Measurements from ENCODE around the gene CRELD1. TPM values are rescaled to one million over a fixed set of nuclear protein-coding genes. Genes with fewer than 3 reads are reported as not detected.

CRELD1 gene
- total and polyA plus RNA-seq, 2 of the 13 experiments (the other 11 are each of a cell fraction or from before 2014, with no cell fraction given) = 27.1 to 61.9 TPM

GRCh38 chr3:9902372-9903237 is 31.0 kb upstream of the CRELD1 start, which contains the start of gene IL17RE (continued):
- no peak for TF ChIP-seq SCMH1 (CRISPR knock-in tag; IDR thresholded peaks at IDR 0.05; ENCODE audit: borderline replicate concordance)
- TF ChIP-seq CREBL2 (CRISPR knock-in tag; IDR thresholded peaks at IDR 0.05; ENCODE audit: borderline replicate concordance) = no peak
- TF ChIP-seq SKI (IDR thresholded peaks at IDR 0.05; ENCODE audit: partially characterized antibody) = no peak
- no peak for TF ChIP-seq ZNF75D (CRISPR knock-in tag; IDR thresholded peaks at IDR 0.05; ENCODE audit: borderline replicate concordance)
- no peak for TF ChIP-seq HOMEZ (CRISPR knock-in tag; IDR thresholded peaks at IDR 0.05; ENCODE audit: low read depth)
- TF ChIP-seq, protein P1, sequence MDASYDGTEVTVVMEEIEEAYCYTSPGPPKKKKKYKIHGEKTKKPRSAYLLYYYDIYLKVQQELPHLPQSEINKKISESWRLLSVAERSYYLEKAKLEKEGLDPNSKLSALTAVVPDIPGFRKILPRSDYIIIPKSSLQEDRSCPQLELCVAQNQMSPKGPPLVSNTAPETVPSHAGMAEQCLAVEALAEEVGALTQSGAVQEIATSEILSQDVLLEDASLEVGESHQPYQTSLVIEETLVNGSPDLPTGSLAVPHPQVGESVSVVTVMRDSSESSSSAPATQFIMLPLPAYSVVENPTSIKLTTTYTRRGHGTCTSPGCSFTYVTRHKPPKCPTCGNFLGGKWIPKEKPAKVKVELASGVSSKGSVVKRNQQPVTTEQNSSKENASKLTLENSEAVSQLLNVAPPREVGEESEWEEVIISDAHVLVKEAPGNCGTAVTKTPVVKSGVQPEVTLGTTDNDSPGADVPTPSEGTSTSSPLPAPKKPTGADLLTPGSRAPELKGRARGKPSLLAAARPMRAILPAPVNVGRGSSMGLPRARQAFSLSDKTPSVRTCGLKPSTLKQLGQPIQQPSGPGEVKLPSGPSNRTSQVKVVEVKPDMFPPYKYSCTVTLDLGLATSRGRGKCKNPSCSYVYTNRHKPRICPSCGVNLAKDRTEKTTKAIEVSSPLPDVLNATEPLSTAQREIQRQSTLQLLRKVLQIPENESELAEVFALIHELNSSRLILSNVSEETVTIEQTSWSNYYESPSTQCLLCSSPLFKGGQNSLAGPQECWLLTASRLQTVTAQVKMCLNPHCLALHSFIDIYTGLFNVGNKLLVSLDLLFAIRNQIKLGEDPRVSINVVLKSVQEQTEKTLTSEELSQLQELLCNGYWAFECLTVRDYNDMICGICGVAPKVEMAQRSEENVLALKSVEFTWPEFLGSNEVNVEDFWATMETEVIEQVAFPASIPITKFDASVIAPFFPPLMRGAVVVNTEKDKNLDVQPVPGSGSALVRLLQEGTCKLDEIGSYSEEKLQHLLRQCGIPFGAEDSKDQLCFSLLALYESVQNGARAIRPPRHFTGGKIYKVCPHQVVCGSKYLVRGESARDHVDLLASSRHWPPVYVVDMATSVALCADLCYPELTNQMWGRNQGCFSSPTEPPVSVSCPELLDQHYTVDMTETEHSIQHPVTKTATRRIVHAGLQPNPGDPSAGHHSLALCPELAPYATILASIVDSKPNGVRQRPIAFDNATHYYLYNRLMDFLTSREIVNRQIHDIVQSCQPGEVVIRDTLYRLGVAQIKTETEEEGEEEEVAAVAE (CRISPR knock-in tag; IDR thresholded peaks at IDR 0.05; ENCODE audit: borderline replicate concordance) = no peak
- no peak for TF ChIP-seq TBP (CRISPR knock-in tag; IDR thresholded peaks at IDR 0.05)
- TF ChIP-seq ZNF12 (CRISPR knock-in tag; IDR thresholded peaks at IDR 0.05) = peak; percentile 65; the same call in 1 of the 2 replicates
- no peak for TF ChIP-seq ZBTB43 (CRISPR knock-in tag; conservative IDR thresholded peaks at IDR 0.05)
- TF ChIP-seq ZNF670 (CRISPR knock-in tag; IDR thresholded peaks at IDR 0.05; ENCODE audit: borderline replicate concordance) = no peak
- no peak for TF ChIP-seq RORA (CRISPR knock-in tag; IDR thresholded peaks at IDR 0.05)
- TF ChIP-seq KLF13 (CRISPR knock-in tag; IDR thresholded peaks at IDR 0.05) = no peak
- 0 out of 2 replicates have a peak, but pooled peaks have one; percentile 6 for TF ChIP-seq PAX8 (CRISPR knock-in tag; IDR thresholded peaks at IDR 0.05; ENCODE audit: borderline replicate concordance)
- TF ChIP-seq, protein P2, sequence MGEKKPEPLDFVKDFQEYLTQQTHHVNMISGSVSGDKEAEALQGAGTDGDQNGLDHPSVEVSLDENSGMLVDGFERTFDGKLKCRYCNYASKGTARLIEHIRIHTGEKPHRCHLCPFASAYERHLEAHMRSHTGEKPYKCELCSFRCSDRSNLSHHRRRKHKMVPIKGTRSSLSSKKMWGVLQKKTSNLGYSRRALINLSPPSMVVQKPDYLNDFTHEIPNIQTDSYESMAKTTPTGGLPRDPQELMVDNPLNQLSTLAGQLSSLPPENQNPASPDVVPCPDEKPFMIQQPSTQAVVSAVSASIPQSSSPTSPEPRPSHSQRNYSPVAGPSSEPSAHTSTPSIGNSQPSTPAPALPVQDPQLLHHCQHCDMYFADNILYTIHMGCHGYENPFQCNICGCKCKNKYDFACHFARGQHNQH (CRISPR knock-in tag; IDR thresholded peaks at IDR 0.05) = peak; percentile 15; the same call in 1 of the 2 replicates
- TF ChIP-seq ARHGAP35 (CRISPR knock-in tag; IDR thresholded peaks at IDR 0.05; ENCODE audit: borderline replicate concordance) = 0 out of 2 replicates have a peak, but pooled peaks have one; percentile 25
- TF ChIP-seq, protein P3, sequence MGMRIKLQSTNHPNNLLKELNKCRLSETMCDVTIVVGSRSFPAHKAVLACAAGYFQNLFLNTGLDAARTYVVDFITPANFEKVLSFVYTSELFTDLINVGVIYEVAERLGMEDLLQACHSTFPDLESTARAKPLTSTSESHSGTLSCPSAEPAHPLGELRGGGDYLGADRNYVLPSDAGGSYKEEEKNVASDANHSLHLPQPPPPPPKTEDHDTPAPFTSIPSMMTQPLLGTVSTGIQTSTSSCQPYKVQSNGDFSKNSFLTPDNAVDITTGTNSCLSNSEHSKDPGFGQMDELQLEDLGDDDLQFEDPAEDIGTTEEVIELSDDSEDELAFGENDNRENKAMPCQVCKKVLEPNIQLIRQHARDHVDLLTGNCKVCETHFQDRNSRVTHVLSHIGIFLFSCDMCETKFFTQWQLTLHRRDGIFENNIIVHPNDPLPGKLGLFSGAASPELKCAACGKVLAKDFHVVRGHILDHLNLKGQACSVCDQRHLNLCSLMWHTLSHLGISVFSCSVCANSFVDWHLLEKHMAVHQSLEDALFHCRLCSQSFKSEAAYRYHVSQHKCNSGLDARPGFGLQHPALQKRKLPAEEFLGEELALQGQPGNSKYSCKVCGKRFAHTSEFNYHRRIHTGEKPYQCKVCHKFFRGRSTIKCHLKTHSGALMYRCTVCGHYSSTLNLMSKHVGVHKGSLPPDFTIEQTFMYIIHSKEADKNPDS (CRISPR knock-in tag; IDR thresholded peaks at IDR 0.05) = 0 out of 2 replicates have a peak, but pooled peaks have one; percentile 63
- no peak for TF ChIP-seq MLLT10 (CRISPR knock-in tag; IDR thresholded peaks at IDR 0.05)
